GM12891 (cell line): Measurements from ENCODE around the gene PARD3.

Source experiments
- PAX5 ChIP-seq: IDR thresholded peaks from 2 replicates; pipeline ENCODE4 v1.6.1; 2011; ENCODE audit warnings: low read length, moderate library complexity, mild to moderate bottlenecking; ENCODE audit not compliant: insufficient read depth, severe bottlenecking
- POLR2A ChIP-seq: IDR thresholded peaks from 2 replicates; pipeline ENCODE4 v1.6.1; 2011; ENCODE audit warnings: low read depth, low read length, control low read depth
- POLR2AphosphoS5 ChIP-seq: IDR thresholded peaks from 2 replicates; pipeline ENCODE4 v1.6.1; 2011; ENCODE audit warnings: low read depth, low read length, control low read depth
- POU2F2 ChIP-seq: IDR thresholded peaks from 2 replicates; pipeline ENCODE4 v1.6.1; 2011; ENCODE audit warnings: low read depth, mild to moderate bottlenecking, control low read depth, low read length, moderate library complexity
- TAF1 ChIP-seq: IDR thresholded peaks from 2 replicates; pipeline ENCODE4 v1.6.1; 2011; ENCODE audit warnings: low read depth, low read length, control low read depth

DNA sequence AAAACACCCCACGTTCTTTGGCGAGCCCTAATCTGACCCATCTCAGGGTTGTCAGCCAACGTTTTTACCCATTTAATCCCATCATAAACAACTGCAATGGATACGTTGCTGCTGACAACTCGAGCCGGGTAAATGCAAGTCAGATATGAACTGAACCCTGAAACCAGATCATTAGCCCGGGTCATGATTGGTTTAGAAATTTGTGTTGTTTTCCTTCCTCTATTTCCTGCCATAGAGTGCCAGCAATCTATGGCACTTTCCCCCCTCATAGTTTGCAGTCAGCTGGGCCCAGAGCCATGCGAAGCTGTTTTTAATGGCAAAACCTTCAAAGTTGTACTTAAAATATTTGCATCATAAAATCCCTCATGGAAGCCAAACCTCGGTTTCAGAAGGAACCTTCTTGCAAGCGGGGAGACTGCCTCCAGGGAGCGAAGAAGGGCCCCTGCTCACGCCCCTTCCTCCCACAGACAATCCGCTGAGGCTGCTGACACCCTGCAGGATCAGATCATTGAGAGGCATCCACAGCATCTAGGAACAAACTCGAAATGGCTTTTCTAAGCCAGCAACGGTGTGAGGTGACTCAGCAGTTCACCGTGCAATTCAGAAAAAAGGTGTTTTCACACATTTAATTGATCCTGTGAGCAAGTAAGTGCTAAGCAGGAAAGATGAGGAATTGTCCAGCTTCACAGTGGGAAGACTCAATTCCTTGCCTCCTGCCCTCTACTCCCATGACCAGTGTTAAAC, 710.1 kb downstream of the PARD3 start:
- TF ChIP-seq TAF1: no peak
- TF ChIP-seq POLR2A: no peak
- no peak for TF ChIP-seq POLR2AphosphoS5
- no peak for TF ChIP-seq PAX5
- TF ChIP-seq POU2F2: no peak
